ENCODE data around the gene CDH22.

Gene CDH22

GRCh38 chr20:46174469-46175126 lies 133.7 kb downstream of the CDH22 start:
- DNase-seq (ENCODE audit: low read depth in 3 of 3, low spot score in 1 of 3), result peak; percentile 13 to 61 (median 39)

GRCh38 chr20:46173652-46174468 lies 134.4 kb downstream of the CDH22 start:
- no peak for DNase-seq (ENCODE audit: low read depth in 3 of 3, low spot score in 1 of 3)

GRCh38 chr20:46172961-46173536 lies 135.2 kb downstream of the CDH22 start:
- no peak for DNase-seq (ENCODE audit: low read depth in 3 of 3, low spot score in 1 of 3)

- no peak for DNase-seq (ENCODE audit: low read depth in 3 of 3, low spot score in 1 of 3)
Measured at GRCh38 chr20:46172455-46172854, 135.8 kb downstream of the CDH22 start.

- no peak for DNase-seq (ENCODE audit: low read depth in 3 of 3, low spot score in 1 of 3)
Measured at GRCh38 chr20:46171909-46172308, 136.4 kb downstream of the CDH22 start.

- no peak for DNase-seq (ENCODE audit: low read depth in 3 of 3, low spot score in 1 of 3)
Measured at GRCh38 chr20:46171476-46171875, 136.8 kb downstream of the CDH22 start.

- no peak for DNase-seq (ENCODE audit: low read depth in 3 of 3, low spot score in 1 of 3)
Measured at GRCh38 chr20:46169245-46170171, 138.8 kb downstream of the CDH22 start.

GRCh38 chr20:46168438-46168837 lies 139.9 kb downstream of the CDH22 start:
- no peak for DNase-seq (ENCODE audit: low read depth in 3 of 3, low spot score in 1 of 3)

- DNase-seq (ENCODE audit: low read depth in 3 of 3, low spot score in 1 of 3), result no peak
Measured at GRCh38 chr20:46167080-46167479, 141.2 kb downstream of the CDH22 start.

- DNase-seq (ENCODE audit: low read depth in 3 of 3, low spot score in 1 of 3), result no peak
Measured at GRCh38 chr20:46164254-46164653, 144.0 kb downstream of the CDH22 start.

GRCh38 chr20:46161921-46162320 lies 146.4 kb downstream of the CDH22 start:
- DNase-seq (ENCODE audit: low read depth in 3 of 3, low spot score in 1 of 3), result no peak

GRCh38 chr20:46160661-46161060 lies 147.6 kb downstream of the CDH22 start:
- DNase-seq (ENCODE audit: low read depth in 3 of 3, low spot score in 1 of 3), result no peak

GRCh38 chr20:46159101-46159897 lies 149.0 kb downstream of the CDH22 start:
- DNase-seq (ENCODE audit: low read depth in 3 of 3, low spot score in 1 of 3), result no peak

- DNase-seq (ENCODE audit: low read depth in 3 of 3, low spot score in 1 of 3), result no peak
Measured at GRCh38 chr20:46158476-46158987, 149.8 kb downstream of the CDH22 start.

- no peak for DNase-seq (ENCODE audit: low read depth in 3 of 3, low spot score in 1 of 3)
Measured at GRCh38 chr20:46157625-46158024, 150.7 kb downstream of the CDH22 start.

- DNase-seq (ENCODE audit: low read depth in 3 of 3, low spot score in 1 of 3), result no peak
Measured at GRCh38 chr20:46157076-46157592, 151.2 kb downstream of the CDH22 start.

GRCh38 chr20:46156065-46156464 lies 152.2 kb downstream of the CDH22 start:
- no peak for DNase-seq (ENCODE audit: low read depth in 3 of 3, low spot score in 1 of 3)

GRCh38 chr20:46154796-46155195 lies 153.5 kb downstream of the CDH22 start:
- no peak for DNase-seq (ENCODE audit: low read depth in 3 of 3, low spot score in 1 of 3)

GRCh38 chr20:46154305-46154704 lies 154.0 kb downstream of the CDH22 start:
- DNase-seq (ENCODE audit: low read depth in 3 of 3, low spot score in 1 of 3), result no peak

Data from stimulated activated CD4-positive, alpha-beta T cell treated with anti-CD3 and anti-CD28 coated beads, TNF-alpha, amount 100 ng/mL, for 1 hour (primary cell).